Right hindlimb (tissue), 1 donor: Measurements from ENCODE around the gene HTR1D.
"Not testable (repeated sequence)": the region's sequence is repeated elsewhere in the genome, so short reads cannot be mapped to it uniquely, and the experiment has no call there.

Experiments
- DNase-seq: peaks from one replicate; pipeline ENCODE4 v3.0.0-alpha.2; 2018

The HTR1D gene

DNA sequence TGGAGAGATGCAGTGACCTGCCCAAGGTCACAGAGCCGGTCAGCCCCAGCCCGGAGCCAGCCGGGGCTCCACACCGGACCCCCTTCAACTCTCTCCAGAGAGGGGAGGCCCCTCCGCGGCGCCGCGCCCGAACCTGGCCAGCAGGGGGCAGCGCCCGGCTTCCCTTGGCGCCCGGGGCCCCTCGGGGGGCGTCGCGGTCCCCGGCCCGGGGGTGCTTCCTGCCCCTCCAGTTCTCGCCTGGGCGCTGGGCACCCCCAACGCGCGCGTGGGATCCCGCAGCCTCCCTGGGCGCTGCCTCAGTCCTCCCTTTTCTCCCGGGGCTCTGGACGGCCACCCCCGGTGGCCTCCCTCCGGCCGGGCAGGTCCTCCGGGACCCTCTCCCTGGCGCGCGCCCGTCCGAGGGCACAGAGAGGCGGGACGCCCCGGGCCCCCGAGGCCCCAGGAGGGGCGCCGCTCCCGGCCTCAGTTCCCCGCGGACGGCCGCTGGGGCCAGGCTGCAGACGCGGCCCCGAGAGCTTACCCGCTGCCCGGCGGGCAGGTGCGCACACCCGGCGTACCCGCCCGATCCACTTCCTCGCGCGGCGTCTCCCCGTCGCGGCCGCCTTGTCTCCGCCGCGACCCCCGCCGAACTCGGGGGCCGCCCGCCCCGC, 406 bp downstream of the HTR1D start:
- DNase-seq: no peak

DNA sequence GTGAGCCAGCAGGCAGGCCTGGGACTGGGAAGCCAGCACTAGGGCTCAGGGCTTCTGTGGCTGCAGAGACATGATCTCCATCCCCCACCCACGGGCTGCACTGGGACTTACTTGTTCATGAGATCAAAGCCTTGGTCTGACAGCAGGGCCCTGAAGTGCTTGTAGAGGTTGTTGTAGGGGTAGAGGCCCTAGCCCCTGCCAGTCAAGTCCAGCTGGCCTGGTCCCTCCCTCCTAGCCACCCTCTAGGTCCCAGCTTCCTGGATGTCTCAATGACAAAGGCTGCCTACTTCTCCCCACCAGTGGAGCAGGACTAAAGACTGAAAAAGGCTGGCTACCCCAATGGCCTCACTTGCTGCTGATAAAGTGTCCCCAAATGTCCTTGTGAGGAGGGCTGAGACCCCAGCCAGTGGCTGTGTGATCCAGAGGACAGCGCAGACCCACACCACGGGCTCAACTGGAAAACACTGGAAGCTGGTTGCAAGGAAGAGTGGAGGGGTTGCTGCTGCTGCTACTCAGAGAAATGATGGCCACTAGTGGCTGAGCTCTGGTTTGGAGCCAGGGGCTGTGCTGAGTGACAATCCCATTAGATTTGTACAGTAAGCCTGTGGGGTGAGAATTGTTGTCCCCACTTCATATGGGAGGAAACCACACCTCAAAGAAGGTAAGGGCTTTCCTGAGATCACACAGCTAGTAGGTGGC, 1.4 kb downstream of the HTR1D start:
- DNase-seq: no peak

DNA sequence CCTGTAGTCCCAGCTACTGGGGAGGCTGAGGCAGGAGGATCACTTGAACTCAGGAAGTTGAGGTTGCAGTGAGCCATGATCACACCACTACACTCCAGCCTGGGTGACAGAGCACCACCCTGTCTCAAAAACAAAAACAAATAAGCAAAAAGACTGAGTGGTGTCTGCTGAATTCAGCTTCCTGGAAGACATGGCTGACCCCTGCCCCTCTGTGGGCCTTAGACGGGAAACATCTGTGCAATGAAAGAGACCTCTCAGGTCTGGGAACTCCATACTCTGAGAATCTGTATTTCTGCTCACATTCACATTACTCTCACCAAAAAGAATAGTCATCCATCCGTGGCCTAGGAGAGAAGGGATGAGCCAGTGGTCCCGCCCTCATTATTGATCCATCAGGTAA, 2.0 kb downstream of the HTR1D start:
- no peak for DNase-seq

DNA sequence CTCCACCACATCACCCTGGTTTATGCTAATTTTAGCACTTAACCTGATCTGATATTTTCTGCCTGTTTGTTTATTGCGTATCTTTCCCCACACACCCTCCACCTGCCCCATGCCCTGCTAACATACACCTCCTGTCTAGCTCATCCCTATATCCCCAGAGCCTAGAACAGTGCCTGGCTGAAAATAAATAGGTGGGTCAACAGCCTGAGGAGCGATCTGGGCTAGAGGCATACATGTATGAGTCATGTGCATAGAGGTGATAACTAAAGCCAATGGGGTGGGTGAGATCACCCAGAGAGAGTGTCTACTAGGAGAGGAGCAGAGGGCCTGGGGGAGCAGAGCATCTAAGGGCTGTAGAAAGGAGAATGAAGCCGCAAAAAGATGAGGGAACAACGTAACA, 2.7 kb downstream of the HTR1D start:
- DNase-seq: no peak

DNA sequence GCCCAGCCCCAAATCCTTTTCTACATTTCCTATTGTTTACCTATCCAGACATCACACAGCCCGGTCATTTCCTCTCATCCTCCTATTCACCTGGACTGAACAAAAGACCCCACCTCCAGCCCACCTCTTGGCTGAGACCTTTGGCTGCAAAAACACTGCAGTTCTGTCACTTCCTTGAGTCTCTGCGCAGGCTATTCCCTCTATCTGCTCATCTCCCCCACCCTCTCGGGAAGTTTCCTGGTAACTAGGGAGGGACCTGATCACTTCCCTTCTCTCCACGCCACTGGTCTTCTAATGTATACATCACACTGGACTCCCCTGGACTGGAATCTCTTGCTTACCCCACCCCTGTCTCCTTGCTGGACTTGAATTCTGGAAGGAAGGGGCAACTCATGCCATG, 5.3 kb downstream of the HTR1D start:
- no peak for DNase-seq

DNA sequence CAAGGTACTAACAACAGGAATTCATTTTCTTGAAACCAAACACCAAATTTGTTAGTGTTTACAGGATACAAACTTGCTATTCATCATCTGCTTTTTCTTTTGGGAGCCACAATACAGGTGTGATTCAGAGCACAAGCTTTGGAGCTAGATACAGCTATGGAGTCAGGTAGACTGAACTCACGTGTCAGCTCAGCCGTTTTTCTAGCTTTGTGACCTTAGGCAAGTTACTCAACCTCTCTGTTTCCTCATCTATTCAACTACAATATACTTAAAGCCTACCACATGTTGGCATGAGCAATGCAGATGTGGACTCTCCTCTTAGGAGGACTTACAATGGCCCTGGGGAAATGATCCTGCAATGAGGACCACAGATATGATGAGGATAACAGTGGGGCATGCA, 6.3 kb downstream of the HTR1D start:
- no peak for DNase-seq

DNA sequence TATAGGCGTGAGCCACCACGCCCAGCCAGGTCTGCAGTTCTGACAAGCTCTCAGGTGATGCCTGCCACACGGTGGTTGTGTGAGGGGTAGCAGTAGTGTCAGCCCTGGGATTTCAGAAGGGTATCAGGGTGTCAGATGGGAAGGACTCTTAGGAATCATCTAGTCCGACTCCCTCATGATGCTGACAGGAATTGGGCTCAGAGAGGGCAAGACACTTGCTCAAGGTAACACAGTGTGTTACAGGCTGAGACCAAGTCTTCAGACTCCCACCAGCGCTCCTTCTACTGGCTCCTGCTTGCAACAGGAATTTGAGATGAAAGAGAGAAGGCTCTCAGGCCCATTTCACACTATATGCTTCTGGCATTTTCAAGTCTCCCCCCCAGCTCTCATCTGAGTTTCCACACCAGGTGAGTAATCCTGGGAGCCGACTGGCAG, 6.9 kb downstream of the HTR1D start:
- DNase-seq: no peak

DNA sequence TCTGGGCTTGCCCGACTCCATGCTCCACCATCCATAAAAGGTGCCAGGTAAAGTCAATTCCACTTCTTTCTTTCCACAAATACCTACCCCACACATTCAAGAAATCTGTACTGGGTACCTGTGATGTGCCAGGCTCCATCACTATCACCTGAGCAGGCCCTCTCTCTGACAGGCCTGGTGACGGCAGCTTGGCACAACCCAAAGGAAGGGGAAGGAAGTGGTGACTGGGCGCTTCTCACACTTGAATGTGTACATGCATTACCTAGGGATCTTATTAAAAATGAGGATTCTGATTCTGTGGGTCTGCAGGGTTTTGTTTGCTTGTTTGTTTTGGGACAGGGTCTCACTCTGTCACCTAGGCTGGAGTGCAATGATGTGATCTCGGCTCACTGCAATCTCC, 7.5 kb downstream of the HTR1D start:
- DNase-seq: no peak

DNA sequence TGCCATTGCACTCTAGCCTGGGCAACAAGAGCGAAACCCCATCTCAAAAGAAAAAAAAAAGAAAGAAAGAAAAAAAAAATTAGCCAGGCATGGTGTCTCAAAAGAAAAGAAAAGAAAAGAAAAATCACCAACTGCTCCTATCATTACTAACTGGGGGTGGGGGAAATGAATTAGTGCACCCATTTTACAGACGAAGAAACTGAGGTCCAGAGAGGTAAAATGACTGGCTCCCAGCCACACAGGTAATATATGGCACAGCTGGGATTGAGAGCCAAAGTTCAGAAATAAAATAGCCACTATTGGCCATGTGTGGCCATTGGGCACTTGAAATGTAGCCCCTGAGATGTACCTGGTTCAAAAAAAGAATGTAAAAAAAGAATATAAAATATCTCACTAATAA, 8.8 kb downstream of the HTR1D start:
- no peak for DNase-seq

DNA sequence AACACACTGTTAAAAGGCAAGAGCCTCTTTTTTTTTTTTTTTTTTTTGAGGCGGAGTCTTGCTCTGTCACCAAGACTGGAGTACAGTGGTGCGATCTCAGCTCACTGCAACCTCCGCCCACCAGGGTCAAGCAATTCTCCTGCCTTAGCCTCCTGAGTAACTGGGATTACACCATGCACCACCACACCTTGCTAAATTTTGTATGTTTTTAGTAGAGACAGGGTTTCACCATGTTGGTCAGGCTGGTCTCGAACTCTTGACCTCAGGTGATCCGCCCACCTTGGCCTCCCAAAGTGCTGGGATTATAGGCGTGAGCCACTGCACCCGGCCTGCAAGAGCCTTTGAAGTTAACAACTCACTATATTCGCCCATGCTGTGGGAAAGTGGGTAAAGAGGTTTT, 9.6 kb downstream of the HTR1D start:
- not testable (repeated sequence) for DNase-seq

DNA sequence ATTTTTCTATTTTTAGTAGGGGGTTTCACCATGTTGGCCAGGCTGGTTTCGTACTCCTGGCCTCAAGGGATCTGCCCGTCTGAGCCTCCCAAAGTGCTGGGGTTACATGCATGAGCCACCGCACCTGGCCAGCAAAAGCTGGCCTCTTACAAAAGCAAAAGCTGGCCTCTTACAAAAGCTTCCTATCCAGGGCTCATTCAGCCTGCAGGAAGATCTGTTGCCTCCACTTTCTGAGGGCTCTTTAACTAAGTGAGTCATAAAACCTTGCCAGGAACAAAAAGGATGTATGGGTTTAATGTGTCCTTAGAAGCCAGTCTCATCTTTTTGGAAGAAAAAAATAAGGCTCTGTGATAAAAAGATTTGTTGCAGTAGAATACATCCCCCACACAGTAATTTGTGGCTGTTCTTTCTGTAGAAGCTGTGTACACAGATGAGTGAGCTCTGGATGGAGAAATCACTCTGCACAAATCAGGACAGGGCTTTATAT, 15.0 kb downstream of the HTR1D start:
- DNase-seq: no peak

DNA sequence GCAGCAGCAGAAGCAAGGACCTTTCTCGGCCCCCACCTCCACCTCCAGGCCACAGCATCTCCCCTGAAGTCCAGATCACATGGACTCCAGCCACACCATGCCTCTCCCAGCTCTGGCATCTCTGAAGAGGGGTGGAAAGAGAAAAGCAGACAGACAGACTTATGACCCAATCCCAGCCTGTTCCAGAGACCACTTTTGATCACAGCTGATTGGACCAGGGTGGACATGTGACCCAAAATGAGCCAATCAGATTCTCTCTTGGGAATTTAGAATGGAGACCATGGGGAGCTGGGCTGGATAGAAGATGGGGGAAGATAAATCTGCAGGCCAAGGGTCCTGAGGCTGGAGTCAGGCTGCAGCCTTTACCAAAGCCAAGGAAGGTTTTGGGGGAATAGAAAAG, 16.4 kb downstream of the HTR1D start:
- no peak for DNase-seq

DNA sequence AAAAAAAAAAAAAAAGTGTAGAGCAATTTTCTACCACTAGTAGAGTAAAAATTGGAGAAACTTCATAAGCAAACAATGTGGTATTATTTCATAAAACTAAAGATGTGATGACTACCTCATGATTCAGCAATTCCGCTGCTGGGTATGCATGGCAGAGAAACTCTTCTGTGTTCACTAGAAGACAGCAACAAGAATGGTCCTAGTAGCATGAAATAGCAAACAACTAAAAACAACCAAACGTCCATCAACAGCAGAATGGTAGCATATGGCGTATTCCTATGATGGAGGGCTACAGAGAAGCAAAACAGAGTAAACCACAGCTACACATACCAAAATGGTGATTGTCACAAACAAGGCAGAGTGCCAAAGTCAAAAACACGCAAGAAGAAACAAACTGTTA, 18.9 kb downstream of the HTR1D start:
- no peak for DNase-seq

DNA sequence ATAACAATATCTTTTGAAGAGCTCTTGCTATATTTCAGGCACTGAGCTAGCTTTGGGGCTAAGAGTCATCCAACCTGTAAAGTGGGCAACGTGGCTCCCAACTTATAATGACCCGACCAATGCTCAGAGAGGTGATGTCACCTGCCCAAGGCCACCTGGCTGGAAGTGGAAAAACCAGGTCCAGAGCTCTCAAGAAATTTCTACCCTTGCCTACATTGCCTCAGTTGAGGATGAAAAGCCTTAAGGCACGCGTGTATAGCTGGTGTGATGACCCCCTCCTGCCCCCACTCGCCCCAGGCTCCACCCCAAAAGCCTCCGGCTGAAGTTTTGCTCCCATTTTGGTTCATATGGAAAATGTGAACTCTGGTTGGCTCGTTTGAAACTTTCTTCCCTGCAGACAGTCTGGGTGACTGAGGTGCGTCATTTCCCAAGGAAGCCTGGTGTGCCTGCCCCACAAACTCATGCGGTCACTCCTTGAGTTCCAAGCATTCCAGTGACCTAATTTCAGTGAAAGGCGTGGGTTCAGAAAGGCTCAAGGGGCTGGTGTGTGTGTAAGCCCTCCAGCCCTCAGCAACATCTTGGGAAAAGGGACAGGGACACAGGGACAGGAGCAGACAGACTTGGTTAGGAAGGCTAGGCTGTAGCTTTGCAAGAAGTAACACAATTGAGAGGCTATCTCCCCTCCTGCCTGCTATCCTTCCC, 20.5 kb downstream of the HTR1D start:
- no peak for DNase-seq

DNA sequence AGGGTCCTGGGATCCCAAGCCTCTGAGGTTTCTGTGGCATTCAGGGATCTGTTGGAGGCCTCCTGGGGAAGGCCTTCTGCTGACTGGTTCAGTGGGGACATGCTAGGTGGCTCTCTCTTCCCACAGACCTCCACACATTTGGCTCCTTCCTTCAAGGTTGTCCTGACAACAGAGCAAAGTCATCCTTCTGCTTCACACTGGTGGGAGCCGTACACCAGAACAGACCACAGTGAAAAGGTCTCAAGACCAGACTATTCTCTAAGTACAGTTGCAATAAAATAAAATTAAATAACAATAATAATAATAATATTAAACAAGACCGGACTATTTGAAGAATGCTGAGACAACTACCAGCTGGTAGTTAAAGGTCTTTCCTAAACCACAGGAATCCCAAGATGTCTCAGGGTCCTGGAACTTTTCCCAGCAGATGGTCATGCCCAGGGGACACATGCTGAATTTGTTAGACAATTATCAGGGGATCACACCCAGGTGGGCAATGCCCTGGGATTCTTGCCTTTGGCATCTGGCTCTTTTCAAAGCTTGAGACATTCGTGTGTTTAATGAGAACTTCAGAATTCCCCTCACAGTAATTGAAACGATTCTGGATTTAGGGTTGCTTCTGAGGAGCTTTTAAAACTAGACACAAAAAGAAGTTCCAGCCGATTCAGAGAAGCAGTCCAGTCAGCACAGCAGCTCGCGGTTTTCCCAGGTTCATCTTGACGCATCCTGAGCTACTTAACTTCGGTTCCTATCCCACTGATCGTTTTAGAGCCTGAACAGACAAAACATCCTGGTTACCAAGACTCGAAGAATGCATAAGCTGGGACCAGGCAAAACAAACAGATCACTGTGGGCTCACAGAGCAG, 22.9 kb downstream of the HTR1D start:
- no peak for DNase-seq

DNA sequence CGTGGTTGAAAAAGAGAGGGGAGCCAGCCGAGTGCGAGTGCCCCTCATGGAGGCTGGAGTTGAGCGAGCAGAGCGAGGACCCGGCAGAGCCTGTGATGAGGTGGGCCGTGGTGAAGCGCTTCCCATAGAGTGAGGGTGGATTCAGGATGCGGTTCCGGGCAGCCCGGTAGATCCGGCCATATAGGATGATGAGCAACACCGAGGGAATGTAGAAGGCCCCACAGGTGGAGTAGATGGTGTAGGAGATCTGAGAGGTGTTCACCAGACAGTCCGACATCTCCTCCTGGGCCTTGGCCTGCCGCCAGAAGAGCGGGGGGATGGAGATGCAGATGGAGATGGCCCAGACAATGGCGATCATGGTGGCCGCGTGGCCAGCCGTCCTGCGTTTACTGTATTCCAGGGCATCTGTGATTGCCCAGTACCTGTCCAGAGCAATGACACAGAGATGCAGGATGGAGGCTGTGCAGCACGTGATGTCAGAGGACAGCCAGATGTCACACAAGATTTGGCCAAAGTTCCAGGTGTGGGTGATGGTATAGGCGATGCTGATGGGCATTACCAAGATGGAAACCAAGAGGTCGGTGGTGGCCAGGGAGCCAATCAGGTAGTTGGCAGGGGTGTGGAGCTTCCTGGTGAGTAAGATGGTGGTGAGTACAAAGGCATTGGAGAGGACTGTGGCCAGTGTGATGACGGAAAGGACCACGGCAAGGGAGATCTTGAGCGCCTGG, 23.7 kb downstream of the HTR1D start:
- DNase-seq: no peak

DNA sequence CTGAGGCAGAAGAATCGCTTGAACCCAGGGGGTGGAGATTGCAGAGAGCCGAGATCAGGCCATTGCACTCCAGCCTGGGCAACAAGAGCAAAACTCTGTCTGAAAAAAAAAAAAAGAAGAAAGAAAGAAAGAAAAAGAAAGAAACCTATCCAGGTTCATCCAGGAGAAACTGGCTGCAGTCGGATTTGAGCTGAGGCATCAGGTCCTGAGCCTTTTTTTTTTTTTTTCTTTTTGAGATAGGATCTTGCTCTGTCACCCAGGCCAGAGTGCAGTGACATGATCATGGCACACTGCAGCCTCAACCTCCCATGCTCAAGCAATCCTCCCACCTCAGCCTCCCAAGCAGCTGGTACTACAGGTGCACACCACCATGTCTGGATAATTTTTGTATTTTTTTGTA, 26.1 kb downstream of the HTR1D start:
- no peak for DNase-seq

DNA sequence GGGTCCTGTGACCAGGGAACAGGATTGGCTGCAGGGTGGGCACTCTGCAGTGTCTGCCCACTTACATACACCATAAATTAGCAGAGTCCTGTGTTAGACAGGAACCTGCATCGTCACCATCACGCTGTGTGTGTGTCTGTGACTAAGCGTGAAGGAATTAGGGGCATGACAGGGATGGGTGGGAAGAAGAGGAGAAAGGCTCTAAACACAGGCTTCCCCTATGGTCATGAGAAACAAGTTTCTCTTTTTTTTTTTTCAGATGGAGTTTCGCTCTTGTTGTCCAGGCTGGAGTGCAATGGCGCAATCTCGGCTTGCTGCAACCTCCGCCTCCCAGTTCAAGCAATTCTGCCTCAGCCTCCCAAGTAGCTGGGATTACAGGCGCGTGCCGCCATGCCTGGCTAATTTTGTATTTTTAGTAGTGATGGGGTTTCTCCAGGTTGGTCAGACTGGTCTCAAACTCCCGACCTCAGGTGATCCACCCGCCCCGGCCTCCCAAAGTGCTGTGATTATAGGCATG, 28.3 kb downstream of the HTR1D start:
- DNase-seq: not testable (repeated sequence)

DNA sequence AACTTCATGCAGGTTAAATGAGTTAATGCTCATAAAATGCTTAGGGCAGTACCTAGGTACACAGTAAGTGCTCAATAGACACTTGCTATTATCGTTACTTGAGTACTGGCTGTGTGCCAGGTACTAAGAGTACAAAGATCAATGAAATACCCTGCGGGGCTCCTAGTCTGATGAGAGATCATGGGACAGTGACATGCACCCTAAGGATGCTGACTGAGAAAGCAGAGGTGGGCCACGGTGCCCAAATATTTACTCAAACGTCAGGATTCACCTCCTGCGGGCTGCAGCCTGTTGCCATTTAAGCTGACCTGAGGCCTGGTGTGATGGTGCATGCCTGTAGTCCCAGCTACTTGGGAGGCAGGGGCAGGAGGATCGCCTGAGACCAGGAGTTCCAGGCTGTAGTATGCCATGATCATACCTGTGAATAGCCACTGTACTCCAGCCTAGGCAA, 28.8 kb downstream of the HTR1D start:
- DNase-seq: no peak

DNA sequence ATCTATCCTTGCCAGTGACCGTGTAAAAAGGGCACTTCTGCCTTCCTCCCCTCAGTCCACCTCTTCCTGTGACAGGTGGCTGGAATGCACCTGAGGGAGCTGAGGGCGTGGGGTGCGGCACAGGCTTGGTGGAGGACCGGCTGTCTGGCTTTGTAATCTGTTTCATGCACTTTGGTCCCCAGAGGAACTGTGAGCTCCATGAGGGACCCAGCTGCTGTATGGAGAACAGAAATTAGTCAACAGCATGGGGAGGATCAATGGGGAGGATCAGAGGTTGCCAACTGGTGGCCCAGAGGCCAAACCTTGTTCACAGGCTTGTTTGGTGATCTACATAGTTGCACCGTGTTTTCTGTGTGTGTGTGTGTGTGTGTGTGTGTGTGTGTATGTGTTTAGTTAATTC, 29.7 kb downstream of the HTR1D start:
- no peak for DNase-seq

DNA sequence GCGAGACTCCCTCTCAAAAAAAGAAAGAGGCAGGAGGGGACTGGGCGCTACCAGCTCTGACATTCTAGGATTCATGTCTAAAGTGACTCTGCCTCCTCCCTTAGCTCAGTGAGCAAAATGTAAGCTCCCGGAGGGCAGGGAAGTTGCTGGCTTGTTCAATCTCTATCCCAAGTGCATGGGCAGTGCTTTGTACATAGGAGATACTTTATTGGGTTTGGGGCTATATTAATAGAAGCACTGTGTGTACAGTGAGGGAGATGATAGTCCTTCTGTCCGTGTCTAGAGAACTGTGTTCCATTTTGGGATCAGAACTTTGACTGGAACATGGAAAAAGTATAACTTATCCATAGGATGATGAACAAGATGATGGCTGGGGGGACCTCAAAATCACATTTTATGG, 31.9 kb downstream of the HTR1D start:
- DNase-seq: no peak
